H4 (cell line): ENCODE measurements around the gene TMEM247. TPM values are rescaled to one million over a fixed set of nuclear protein-coding genes. Genes with fewer than 3 reads are reported as not detected.
A peak's percentile ranks its signal among the peaks of the same experiment; 100 is the strongest.
"Not testable (repeated sequence)": the region's sequence is repeated elsewhere in the genome, so short reads cannot be mapped to it uniquely, and the experiment has no call there.

Experiments used
- DNase-seq: peaks from one replicate; pipeline ENCODE4 v3.0.0-alpha.2; 2015; ENCODE audit warnings: low spot score
- total RNA-seq: library from RNA; depleted of rRNA; stranded (reverse); fragments of >200 nt; shearing (Covaris generic); gene quantifications from 2 replicates; pipeline ENCODE4 v1.2.3, GENCODE V29; 2014; rRNA removed

The TMEM247 gene
- total RNA-seq, 1 experiment from 2014 or later = not detected

DNA sequence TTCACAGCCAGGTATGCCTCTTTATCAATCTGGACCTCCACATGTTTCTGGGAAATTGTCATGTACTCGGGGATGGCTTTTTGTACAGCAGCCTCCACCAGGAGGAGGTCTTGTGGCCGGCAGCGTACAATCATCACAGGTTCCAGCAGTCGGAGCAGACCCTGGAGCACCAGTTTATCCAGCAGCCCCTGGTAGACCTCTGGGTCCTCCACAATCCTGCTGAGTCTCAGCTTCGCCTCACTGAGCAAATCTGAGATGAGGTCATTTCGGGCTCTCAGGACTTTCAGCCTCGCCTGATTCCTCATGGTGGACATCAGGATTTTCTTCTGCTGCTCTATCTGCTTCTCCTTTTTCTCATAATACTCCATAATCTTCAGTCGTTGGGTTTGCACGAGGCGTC is 32.8 kb downstream of the TMEM247 start:
- no peak for DNase-seq

DNA sequence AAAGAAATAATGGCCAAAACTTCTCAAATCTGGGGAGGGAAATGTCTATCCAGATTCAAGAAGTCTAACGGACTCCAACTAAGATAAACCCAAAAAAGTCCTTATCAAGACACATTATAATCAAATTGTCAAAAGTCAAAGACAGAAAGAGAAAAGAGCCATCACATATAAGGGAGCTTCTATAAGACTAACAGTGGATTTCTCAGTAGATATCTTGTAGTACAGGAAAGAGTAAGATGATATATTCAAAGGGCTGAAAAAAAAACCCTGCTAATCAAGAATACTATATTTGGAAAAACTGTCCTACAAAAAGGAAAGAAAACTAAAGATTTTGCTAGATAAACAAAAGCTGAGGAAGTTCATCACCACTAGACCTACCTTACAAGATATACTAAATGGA is 35.4 kb downstream of the TMEM247 start:
- DNase-seq = no peak

DNA sequence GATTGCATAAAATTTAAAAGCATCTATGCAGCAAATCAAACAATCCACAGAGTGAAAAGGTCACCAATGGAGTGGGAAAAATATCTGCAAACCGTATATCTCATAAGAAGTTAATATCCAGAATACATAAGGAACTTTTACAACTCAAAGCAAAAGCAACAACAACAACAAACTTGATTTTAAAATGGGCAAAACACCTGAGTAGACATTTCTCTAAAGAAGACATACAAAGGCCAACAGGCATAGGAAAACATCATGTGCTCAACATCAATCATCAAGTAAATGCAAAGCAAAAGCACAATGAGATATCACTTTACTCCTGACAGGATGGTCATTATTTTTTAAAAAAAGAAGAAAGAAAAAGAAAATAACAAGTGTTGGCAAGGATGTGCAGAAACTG is 38.1 kb downstream of the TMEM247 start:
- DNase-seq = no peak

DNA sequence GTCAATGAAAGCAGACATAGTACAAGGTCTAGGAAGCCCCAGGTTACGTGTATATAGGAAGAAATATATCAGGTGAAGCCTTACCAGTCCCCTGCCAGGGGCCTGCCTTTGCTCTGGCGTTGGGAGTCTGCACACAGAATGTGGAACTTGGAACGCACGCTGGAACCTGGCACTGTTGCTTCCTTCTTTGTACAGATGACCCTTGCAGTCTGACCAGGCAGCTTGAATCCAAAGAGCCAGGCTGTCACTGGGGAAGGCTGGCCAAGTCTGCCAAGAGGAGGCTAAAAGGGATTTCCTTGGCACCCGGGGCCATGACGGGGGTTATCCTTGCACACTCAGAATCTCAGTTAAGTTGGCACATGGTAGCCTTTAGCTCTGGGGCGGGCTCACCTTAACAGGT is 39.5 kb downstream of the TMEM247 start:
- no peak for DNase-seq

DNA sequence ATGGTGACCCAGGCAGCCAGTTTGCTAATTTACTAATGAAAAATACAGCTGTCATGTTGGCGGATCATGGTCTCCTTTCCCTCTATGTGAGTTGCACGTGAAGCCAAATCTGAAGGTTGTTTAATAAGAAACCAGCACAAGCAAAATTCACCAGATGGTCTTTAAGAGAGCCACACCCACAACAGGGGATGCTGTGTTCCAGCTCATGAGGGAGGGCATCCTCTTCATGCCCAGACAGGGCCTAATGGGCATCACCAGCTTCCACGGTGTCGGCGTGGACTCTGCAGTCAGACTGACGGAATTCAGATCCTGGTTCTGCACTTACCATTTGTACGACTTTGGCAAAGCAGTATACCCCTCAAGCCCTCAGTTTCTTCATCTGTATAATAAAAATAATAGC is 39.9 kb downstream of the TMEM247 start:
- DNase-seq = no peak

DNA sequence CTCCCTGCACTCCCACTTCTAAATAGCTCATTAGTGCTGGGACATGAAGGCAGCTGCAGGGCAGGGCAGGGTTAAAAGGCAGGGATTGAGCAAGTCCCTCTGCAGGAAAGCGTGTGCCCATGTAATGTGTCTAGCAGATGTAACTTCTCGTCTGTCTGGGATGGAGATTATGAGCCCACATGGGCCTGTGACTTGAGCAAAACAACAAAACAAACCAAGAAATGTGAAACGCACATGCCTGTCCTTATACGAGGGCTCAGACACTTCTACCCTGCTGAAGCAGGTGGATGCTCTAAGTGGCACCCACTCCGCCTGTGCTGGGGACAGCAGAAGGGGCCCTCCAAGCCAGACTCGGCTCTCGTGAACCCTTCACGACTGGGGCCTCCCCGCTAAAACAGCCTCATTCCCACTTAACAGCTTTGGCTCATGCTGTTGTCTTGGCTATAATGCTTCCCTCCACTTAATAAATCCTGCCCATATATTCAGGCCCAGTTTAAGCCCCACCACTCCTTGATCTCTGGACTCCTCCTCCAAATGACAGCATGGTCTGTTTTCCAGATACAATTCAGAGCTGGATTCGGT is 40.9 kb downstream of the TMEM247 start:
- DNase-seq = no peak

DNA sequence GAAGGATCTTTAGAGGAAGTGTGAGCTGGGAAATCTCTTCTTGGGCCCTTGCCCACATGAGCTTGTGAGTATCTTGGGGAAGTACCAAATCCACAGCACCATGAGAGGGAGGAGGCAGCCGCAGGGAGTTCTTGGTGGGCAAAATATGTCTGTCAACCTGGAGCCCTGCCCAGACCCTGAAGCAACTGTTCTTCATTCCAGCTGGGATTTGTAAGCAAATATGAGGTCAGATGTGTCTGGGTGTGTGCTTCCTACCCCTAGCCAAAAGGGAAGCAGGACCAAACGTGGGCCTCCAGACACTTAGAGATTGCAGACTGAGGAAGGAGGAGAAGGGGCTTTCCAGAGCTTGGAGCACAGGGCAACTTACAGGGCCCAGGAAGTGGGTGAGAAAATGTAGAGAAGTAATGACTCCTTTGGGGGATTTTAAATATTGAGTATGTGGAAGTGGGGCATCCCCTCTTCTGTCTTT is 41.9 kb downstream of the TMEM247 start:
- DNase-seq = peak; percentile 29

DNA sequence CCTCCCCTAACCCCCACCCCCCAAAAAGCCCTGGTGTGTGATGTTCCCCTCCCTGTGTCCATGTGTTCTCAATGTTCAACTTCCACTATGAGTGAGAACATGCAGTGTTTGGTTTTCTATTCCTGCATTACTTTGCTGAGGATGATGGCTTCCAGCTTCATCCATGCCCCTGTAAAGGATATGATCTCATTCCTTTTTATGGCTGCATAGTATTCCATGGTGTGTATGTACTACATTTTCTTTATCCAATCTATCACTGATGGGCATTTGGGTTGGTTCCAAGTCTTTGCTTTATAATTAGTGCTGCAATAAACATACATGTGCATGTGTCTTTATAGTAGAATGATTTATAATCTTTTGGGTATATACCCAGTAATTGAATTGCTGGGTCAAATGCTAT is 43.0 kb downstream of the TMEM247 start:
- not testable (repeated sequence) for DNase-seq

DNA sequence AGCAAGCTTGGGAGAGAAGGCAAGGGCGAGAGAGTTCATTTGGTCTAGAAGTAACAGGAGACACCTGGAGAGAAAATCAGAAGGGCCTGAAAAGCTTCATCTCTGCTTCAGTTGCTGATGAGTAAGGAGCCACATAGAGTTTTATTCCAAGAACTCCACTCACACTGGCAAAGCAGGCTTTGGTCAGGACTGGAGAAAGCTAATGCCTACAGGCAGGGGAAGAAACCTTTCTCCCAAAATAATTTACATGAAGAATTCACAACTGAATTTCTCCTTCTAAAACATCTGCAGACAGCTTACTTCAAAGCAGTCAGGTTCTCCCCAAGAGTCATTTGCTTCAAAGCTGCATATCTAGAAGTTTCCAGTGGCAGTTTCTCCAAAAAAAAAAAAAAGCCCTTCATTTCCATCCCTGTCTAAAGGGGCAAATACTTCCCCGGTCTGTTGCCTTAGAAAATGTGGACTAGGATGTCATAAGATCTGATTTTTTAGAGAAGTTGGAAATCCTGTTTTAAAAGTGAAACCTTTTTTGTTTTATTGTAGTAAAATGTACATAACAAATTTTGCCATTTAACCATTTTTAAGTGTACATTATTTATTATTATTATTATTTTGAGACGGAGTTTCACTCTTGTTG is 46.3 kb downstream of the TMEM247 start:
- no peak for DNase-seq

DNA sequence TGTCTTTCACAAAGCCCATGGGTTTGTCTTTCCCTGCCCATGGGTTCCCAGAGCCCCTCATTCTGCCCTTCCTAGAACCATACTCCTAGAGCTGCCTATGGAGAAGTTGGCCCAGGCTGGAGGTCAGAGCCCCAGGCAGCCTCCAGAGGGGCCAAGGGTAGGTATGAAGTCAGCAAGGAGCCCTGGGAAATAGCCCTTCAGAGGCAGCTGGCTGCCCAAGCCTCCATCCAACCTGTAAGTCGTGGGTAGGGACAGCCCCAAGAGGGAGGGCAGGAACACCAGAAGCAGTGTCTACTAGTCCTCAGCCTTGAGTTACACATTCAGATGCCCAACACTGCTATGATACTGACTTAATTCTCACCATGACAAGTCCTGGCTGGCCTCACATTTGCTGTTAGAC is 49.5 kb downstream of the TMEM247 start:
- DNase-seq = no peak

DNA sequence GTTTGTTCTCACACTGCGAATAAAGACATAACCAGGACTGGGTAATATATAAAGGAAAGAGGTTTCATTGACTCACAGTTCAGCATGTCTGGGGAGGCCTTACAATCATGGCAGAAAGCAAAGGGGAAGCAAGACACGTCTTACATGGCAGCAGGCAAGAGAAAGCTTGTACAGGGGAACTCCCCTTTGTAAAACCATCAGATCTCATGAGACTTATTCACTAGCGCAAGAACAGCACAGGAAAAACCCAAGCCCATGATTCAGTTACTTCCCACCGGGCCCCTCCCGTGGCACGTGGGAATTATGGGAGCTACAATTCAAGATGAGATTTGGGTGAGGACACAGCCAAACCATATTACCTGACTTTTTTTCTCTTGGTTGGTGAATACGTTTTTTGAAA is 51.3 kb downstream of the TMEM247 start:
- DNase-seq = no peak

DNA sequence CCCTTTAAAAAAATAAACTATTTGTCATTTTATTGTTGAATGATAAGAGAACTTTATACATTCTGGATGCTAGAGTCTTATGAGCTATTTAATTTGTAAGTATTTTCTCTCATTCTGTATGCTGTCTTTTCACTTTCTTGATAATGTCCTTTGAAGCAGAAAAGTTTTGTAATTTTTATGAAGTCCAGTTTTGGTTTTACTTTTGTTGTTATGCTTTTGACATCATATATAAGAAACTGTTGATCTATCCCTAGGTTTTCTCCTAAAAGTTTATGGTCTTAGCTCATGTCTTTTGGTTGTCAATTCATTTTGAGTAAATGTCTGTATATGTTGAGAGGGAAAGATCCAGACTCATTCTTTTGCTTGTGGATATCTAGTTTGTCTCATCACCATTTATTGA is 52.5 kb downstream of the TMEM247 start:
- no peak for DNase-seq

Other genes with a start within 250 kb of the TMEM247 start
- gene EPAS1, start 182.2 kb upstream of the TMEM247 start, total RNA-seq = 30.5 and 31.6 TPM in 2 replicates
- gene RHOQ, start 62.9 kb downstream of the TMEM247 start, total RNA-seq = 65.5 and 70.3 TPM in 2 replicates
- gene ATP6V1E2, start 63.0 kb downstream of the TMEM247 start, total RNA-seq = 2.9 and 6.5 TPM in 2 replicates
- 19.1 and 35.9 TPM in 2 replicates for gene PIGF, start 137.5 kb downstream of the TMEM247 start, total RNA-seq
- 23.3 and 29.7 TPM in 2 replicates for gene CRIPT, start 137.7 kb downstream of the TMEM247 start, total RNA-seq
- 19.3 and 23.0 TPM in 2 replicates for gene SOCS5, start 219.7 kb downstream of the TMEM247 start, total RNA-seq